Immature natural killer cell (primary cell): Measurements from ENCODE around the gene ADGRA3. TPM values are rescaled to one million over a fixed set of nuclear protein-coding genes. Genes with fewer than 3 reads are reported as not detected.
A peak's percentile ranks its signal among the peaks of the same experiment; 100 is the strongest.
"Not testable (repeated sequence)": the region's sequence is repeated elsewhere in the genome, so short reads cannot be mapped to it uniquely, and the experiment has no call there.

Source experiments
- DNase-seq, 3 donors: peaks; one replicate each; pipeline ENCODE4 v3.0.0; 2022; ENCODE audit warnings: mixed read lengths in 1 of 3
- H3K27ac Mint-ChIP-seq, 6 donors: one replicate each; pipeline ENCODE4 v1.8.0; 2020; ENCODE audit warnings: mixed read lengths in 6 of 6, mild to moderate bottlenecking in 5 of 6, inconsistent platforms in 4 of 6, moderate library complexity in 3 of 6
- H3K27me3 Mint-ChIP-seq, 3 donors: one replicate each; pipeline ENCODE4 v1.8.0; 2020 to 2021; ENCODE audit warnings: low read depth in 3 of 3, mild to moderate bottlenecking in 3 of 3, mixed read lengths in 3 of 3, moderate library complexity in 3 of 3, inconsistent platforms in 1 of 3
- H3K36me3 Mint-ChIP-seq, 3 donors: one replicate each; pipeline ENCODE4 v1.8.0; 2020; ENCODE audit warnings: mixed read lengths in 3 of 3, inconsistent platforms in 2 of 3, mild to moderate bottlenecking in 2 of 3
- H3K4me1 Mint-ChIP-seq, 2 donors: one replicate each; pipeline ENCODE4 v1.8.0; 2020; ENCODE audit warnings: inconsistent platforms in 2 of 2, mild to moderate bottlenecking in 2 of 2, mixed read lengths in 2 of 2, moderate library complexity in 1 of 2
- H3K4me3 Mint-ChIP-seq, 5 donors: one replicate each; pipeline ENCODE4 v1.8.0; 2020; ENCODE audit warnings: mild to moderate bottlenecking in 5 of 5, mixed read lengths in 5 of 5, inconsistent platforms in 3 of 5, moderate library complexity in 3 of 5
- H3K9me3 Mint-ChIP-seq, 6 donors: one replicate each; pipeline ENCODE4 v1.8.0; 2020; ENCODE audit warnings: mild to moderate bottlenecking in 6 of 6, mixed read lengths in 6 of 6, inconsistent platforms in 4 of 6, moderate library complexity in 3 of 6
- polyA plus RNA-seq, 3 donors: library from polyadenylated mRNA; unstranded; fragments of 300-500 nt; fragmentation: Illumina TruSeq; gene quantifications; one replicate each; pipeline ENCODE4 v1.2.3, GENCODE V29; 2021

The ADGRA3 gene
- polyA plus RNA-seq, 3 donors from 2014 or later, result 0.99 to 2.7 (median 2.1) TPM

- peaks cover 0 to 4% (median 0%) of the 10 kb centered on the region in 3 donors for H3K27me3 Mint-ChIP-seq
- peak overlapping the region; percentile 9 to 71 (median 55) for H3K27ac Mint-ChIP-seq
- DNase-seq, result no peak
- peaks cover 0 to 4% (median 0%) of the 10 kb centered on the region in 6 donors for H3K9me3 Mint-ChIP-seq
- peak overlapping the region in 2 of 5 donors; percentile 0 to 26 for H3K4me3 Mint-ChIP-seq
- peaks cover 0 to 3% (median 3%) of the 10 kb centered on the region in 3 donors for H3K36me3 Mint-ChIP-seq
- H3K4me1 Mint-ChIP-seq, result peaks cover 67 to 82% of the 10 kb centered on the region in 2 donors
Measured at GRCh38 chr4:22482250-22483127, 33.4 kb downstream of the ADGRA3 start.

GRCh38 chr4:22480675-22481327, 35.1 kb downstream of the ADGRA3 start:
- Mint-ChIP-seq H3K9me3 (peaks cover 0 to 4% (median 0%) of the 10 kb centered on the region in 6 donors), H3K27ac (peak overlapping the region in 3 of 6 donors; percentile 28 to 43 (median 35)), H3K36me3 (peaks cover 0 to 3% (median 3%) of the 10 kb centered on the region in 3 donors), H3K4me3 (no peak overlapping the region), H3K27me3 (peaks cover 0 to 4% (median 0%) of the 10 kb centered on the region in 3 donors), H3K4me1 (peaks cover 63 to 79% of the 10 kb centered on the region in 2 donors)
- DNase-seq, result no peak

GRCh38 chr4:22478426-22478825, 37.4 kb downstream of the ADGRA3 start:
- H3K27ac Mint-ChIP-seq, result peak overlapping the region; percentile 14 to 87 (median 84)
- peaks cover 42 to 66% of the 10 kb centered on the region in 2 donors for H3K4me1 Mint-ChIP-seq
- peaks cover 0 to 8% (median 0%) of the 10 kb centered on the region in 6 donors for H3K9me3 Mint-ChIP-seq
- peaks cover 3% of the 10 kb centered on the region in 3 donors for H3K36me3 Mint-ChIP-seq
- DNase-seq, result peak; percentile 39 to 53 (median 51)
- peak overlapping the region; percentile 57 to 74 (median 64) for H3K4me3 Mint-ChIP-seq
- H3K27me3 Mint-ChIP-seq, result peaks cover 0 to 2% (median 0%) of the 10 kb centered on the region in 3 donors

- H3K27me3 Mint-ChIP-seq, result peaks cover 0 to 2% (median 0%) of the 10 kb centered on the region in 3 donors
- H3K9me3 Mint-ChIP-seq, result peaks cover 0 to 4% (median 0%) of the 10 kb centered on the region in 6 donors
- DNase-seq, result no peak
- H3K4me3 Mint-ChIP-seq, result peak overlapping the region in 1 of 5 donors; percentile 18
- H3K4me1 Mint-ChIP-seq, result peaks cover 39 to 65% of the 10 kb centered on the region in 2 donors
- peaks cover 3% of the 10 kb centered on the region in 3 donors for H3K36me3 Mint-ChIP-seq
- peak overlapping the region in 3 of 6 donors; percentile 41 to 56 (median 47) for H3K27ac Mint-ChIP-seq
Measured at GRCh38 chr4:22477813-22478182, 38.1 kb downstream of the ADGRA3 start.

GRCh38 chr4:22477136-22477812, 38.6 kb downstream of the ADGRA3 start:
- peaks cover 3% of the 10 kb centered on the region in 3 donors for H3K36me3 Mint-ChIP-seq
- DNase-seq, result no peak
- H3K4me3 Mint-ChIP-seq, result peak overlapping the region in 1 of 5 donors; percentile 29
- H3K4me1 Mint-ChIP-seq, result peaks cover 37 to 64% of the 10 kb centered on the region in 2 donors
- H3K27ac Mint-ChIP-seq, result peak overlapping the region in 4 of 6 donors; percentile 17 to 56 (median 51)
- H3K27me3 Mint-ChIP-seq, result peaks cover 0 to 2% (median 0%) of the 10 kb centered on the region in 3 donors
- H3K9me3 Mint-ChIP-seq, result peaks cover 0 to 4% (median 0%) of the 10 kb centered on the region in 6 donors

GRCh38 chr4:22476011-22476410, 39.9 kb downstream of the ADGRA3 start:
- H3K36me3 Mint-ChIP-seq, result peaks cover 3% of the 10 kb centered on the region in 3 donors

GRCh38 chr4:22475311-22475646, 40.6 kb downstream of the ADGRA3 start:
- not testable (repeated sequence) for H3K4me3 Mint-ChIP-seq, H3K27me3 Mint-ChIP-seq, DNase-seq, H3K9me3 Mint-ChIP-seq, H3K27ac Mint-ChIP-seq, H3K36me3 Mint-ChIP-seq
- peaks cover 31 to 51% of the 10 kb centered on the region in 2 donors for H3K4me1 Mint-ChIP-seq

More at GRCh38 chr4:22476011-22476410, 39.9 kb downstream of the ADGRA3 start:
- no peak for DNase-seq
- Mint-ChIP-seq H3K4me1 (peaks cover 33 to 58% of the 10 kb centered on the region in 2 donors), H3K27me3 (peaks cover 0 to 2% (median 0%) of the 10 kb centered on the region in 3 donors), H3K4me3 (no peak overlapping the region), H3K9me3 (peaks cover 0 to 4% (median 0%) of the 10 kb centered on the region in 6 donors), H3K27ac (no peak overlapping the region)

- no peak for DNase-seq
- peaks cover 27 to 46% of the 10 kb centered on the region in 2 donors for H3K4me1 Mint-ChIP-seq
- peaks cover 3 to 12% (median 3%) of the 10 kb centered on the region in 3 donors for H3K36me3 Mint-ChIP-seq
- peaks cover 0 to 4% (median 0%) of the 10 kb centered on the region in 6 donors for H3K9me3 Mint-ChIP-seq
- peaks cover 0 to 2% (median 0%) of the 10 kb centered on the region in 3 donors for H3K27me3 Mint-ChIP-seq
- no peak overlapping the region for H3K4me3 Mint-ChIP-seq
- H3K27ac Mint-ChIP-seq, result no peak overlapping the region
Measured at GRCh38 chr4:22474636-22475310, 41.1 kb downstream of the ADGRA3 start.

GRCh38 chr4:22473268-22473667, 42.6 kb downstream of the ADGRA3 start:
- no peak for DNase-seq
- Mint-ChIP-seq H3K27me3 (peaks cover 0 to 1% (median 0%) of the 10 kb centered on the region in 3 donors), H3K36me3 (peaks cover 0 to 16% (median 4%) of the 10 kb centered on the region in 3 donors), H3K9me3 (peaks cover 0 to 4% (median 0%) of the 10 kb centered on the region in 6 donors), H3K27ac (no peak overlapping the region), H3K4me1 (peaks cover 16 to 33% of the 10 kb centered on the region in 2 donors), H3K4me3 (peak overlapping the region in 2 of 5 donors; percentile 46 to 53)

GRCh38 chr4:22471999-22472461, 43.8 kb downstream of the ADGRA3 start:
- Mint-ChIP-seq H3K27ac (no peak overlapping the region), H3K9me3 (peaks cover 0 to 4% (median 0%) of the 10 kb centered on the region in 6 donors), H3K4me1 (peaks cover 7 to 22% of the 10 kb centered on the region in 2 donors), H3K36me3 (peaks cover 0 to 16% (median 4%) of the 10 kb centered on the region in 3 donors), H3K27me3 (peaks cover 0 to 1% (median 0%) of the 10 kb centered on the region in 3 donors), H3K4me3 (no peak overlapping the region)
- no peak for DNase-seq

GRCh38 chr4:22471419-22471818, 44.4 kb downstream of the ADGRA3 start:
- Mint-ChIP-seq H3K27me3 (peaks cover 0 to 1% (median 0%) of the 10 kb centered on the region in 3 donors), H3K4me3 (no peak overlapping the region), H3K9me3 (peaks cover 0 to 4% (median 0%) of the 10 kb centered on the region in 6 donors), H3K27ac (no peak overlapping the region), H3K36me3 (peaks cover 0 to 16% (median 4%) of the 10 kb centered on the region in 3 donors), H3K4me1 (peaks cover 8 to 22% of the 10 kb centered on the region in 2 donors)
- DNase-seq, result no peak

GRCh38 chr4:22466581-22466980, 49.3 kb downstream of the ADGRA3 start:
- no peak overlapping the region for H3K27ac Mint-ChIP-seq
- peaks cover 0 to 5% (median under 1%) of the 10 kb centered on the region in 6 donors for H3K9me3 Mint-ChIP-seq
- no peak overlapping the region for H3K4me3 Mint-ChIP-seq
- H3K36me3 Mint-ChIP-seq, result peaks cover 0 to 17% (median 8%) of the 10 kb centered on the region in 3 donors
- no peak for DNase-seq
- H3K27me3 Mint-ChIP-seq, result peaks cover 0 to 1% (median 0%) of the 10 kb centered on the region in 3 donors
- peaks cover 10 to 14% of the 10 kb centered on the region in 2 donors for H3K4me1 Mint-ChIP-seq
